Measurements from ENCODE around the gene MRPL49. TPM values are rescaled to one million over a fixed set of nuclear protein-coding genes. Genes with fewer than 3 reads are reported as not detected.

Gene MRPL49
- total RNA-seq, 1 donor from 2014 or later = 45.1 TPM

GRCh38 chr11:65111744-65112545 is 10.2 kb upstream of the MRPL49 start, which contains the start of gene TM7SF2:
TSS of gene TM7SF2 (plus strand) at chr11:65111872. CDS start at chr11:65112016, 144 bp downstream.
- peak within 1 kb of the TSS; percentile 96 for H3K4me2 ChIP-seq (ENCODE audit: low read length)
- H3K4me1 Mint-ChIP-seq (ENCODE audit: low read depth, unreplicated experiment) = peaks cover 4% of the 10 kb centered on the region
- H3K27ac Mint-ChIP-seq (ENCODE audit: unreplicated experiment) = peak within 1 kb of the TSS; percentile 53
- TF ChIP-seq, protein P1, sequence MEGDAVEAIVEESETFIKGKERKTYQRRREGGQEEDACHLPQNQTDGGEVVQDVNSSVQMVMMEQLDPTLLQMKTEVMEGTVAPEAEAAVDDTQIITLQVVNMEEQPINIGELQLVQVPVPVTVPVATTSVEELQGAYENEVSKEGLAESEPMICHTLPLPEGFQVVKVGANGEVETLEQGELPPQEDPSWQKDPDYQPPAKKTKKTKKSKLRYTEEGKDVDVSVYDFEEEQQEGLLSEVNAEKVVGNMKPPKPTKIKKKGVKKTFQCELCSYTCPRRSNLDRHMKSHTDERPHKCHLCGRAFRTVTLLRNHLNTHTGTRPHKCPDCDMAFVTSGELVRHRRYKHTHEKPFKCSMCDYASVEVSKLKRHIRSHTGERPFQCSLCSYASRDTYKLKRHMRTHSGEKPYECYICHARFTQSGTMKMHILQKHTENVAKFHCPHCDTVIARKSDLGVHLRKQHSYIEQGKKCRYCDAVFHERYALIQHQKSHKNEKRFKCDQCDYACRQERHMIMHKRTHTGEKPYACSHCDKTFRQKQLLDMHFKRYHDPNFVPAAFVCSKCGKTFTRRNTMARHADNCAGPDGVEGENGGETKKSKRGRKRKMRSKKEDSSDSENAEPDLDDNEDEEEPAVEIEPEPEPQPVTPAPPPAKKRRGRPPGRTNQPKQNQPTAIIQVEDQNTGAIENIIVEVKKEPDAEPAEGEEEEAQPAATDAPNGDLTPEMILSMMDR (IDR thresholded peaks at IDR 0.05; ENCODE audit: insufficient read depth, low read depth, low read length) = no peak
- H3K4me3 Mint-ChIP-seq (ENCODE audit: unreplicated experiment) = peak within 1 kb of the TSS; percentile 84
- no peak within 1 kb of the TSS for H2AFZ ChIP-seq (ENCODE audit: low read depth, low read length)
- H3K36me3 ChIP-seq (ENCODE audit: insufficient read depth, low read length) = no peaks in the 10 kb centered on the region
- H3K27me3 ChIP-seq (ENCODE audit: insufficient read depth, low read length) = no peaks in the 10 kb centered on the region
- peaks cover 7% of the 10 kb centered on the region for H3K36me3 Mint-ChIP-seq (ENCODE audit: low read depth, unreplicated experiment)
- no peak for FAIRE-seq
- H3K4me1 ChIP-seq (ENCODE audit: insufficient read depth, low read length) = peaks cover 32% of the 10 kb centered on the region
- no peak within 1 kb of the TSS for H3K27ac ChIP-seq (ENCODE audit: low read depth, low read length)
- no peaks in the 10 kb centered on the region for H3K9me3 Mint-ChIP-seq (ENCODE audit: unreplicated experiment)
- H3K79me2 ChIP-seq (ENCODE audit: insufficient read depth, low read length) = peaks cover 22% of the 10 kb centered on the region
- no peaks in the 10 kb centered on the region for H3K27me3 Mint-ChIP-seq (ENCODE audit: low read depth, unreplicated experiment)
- no peaks in the 10 kb centered on the region for H3K9me3 ChIP-seq (ENCODE audit: insufficient read depth, low read depth, low read length)
- peak; percentile 71 for DNase-seq (ENCODE audit: low read depth)
- peaks cover 25% of the 10 kb centered on the region for H4K20me1 ChIP-seq (ENCODE audit: insufficient read depth, low read length)
- peak within 1 kb of the TSS; percentile 53 for H3K4me3 ChIP-seq (ENCODE audit: insufficient read depth, low read depth, low read length)
- peak within 1 kb of the TSS; percentile 74 for H3K9ac ChIP-seq (ENCODE audit: low read length)

- peak overlapping the region; percentile 96 for H3K4me2 ChIP-seq (ENCODE audit: low read length)
- H3K4me1 Mint-ChIP-seq (ENCODE audit: low read depth, unreplicated experiment) = peaks cover 4% of the 10 kb centered on the region
- H4K20me1 ChIP-seq (ENCODE audit: insufficient read depth, low read length) = peaks cover 21% of the 10 kb centered on the region
- no peaks in the 10 kb centered on the region for H3K9me3 ChIP-seq (ENCODE audit: insufficient read depth, low read depth, low read length)
- H3K27me3 Mint-ChIP-seq (ENCODE audit: low read depth, unreplicated experiment) = no peaks in the 10 kb centered on the region
- peak overlapping the region; percentile 67 for H3K27ac Mint-ChIP-seq (ENCODE audit: unreplicated experiment)
- H3K36me3 ChIP-seq (ENCODE audit: insufficient read depth, low read length) = no peaks in the 10 kb centered on the region
- TF ChIP-seq EZH2 (IDR thresholded peaks at IDR 0.05; ENCODE audit: insufficient read depth, low read length) = no peak
- TF ChIP-seq, protein P1 (IDR thresholded peaks at IDR 0.05; ENCODE audit: insufficient read depth, low read depth, low read length) = peak; percentile 19
- H3K27me3 ChIP-seq (ENCODE audit: insufficient read depth, low read length) = no peaks in the 10 kb centered on the region
- H3K9me3 Mint-ChIP-seq (ENCODE audit: unreplicated experiment) = no peaks in the 10 kb centered on the region
- peak overlapping the region; percentile 53 for H3K4me3 ChIP-seq (ENCODE audit: insufficient read depth, low read depth, low read length)
- peak overlapping the region; percentile 74 for H3K9ac ChIP-seq (ENCODE audit: low read length)
- FAIRE-seq (no peak), DNase-seq (ENCODE audit: low read depth) (no peak)
- no peak overlapping the region for H2AFZ ChIP-seq (ENCODE audit: low read depth, low read length)
- H3K79me2 ChIP-seq (ENCODE audit: insufficient read depth, low read length) = peaks cover 23% of the 10 kb centered on the region
- peak overlapping the region; percentile 82 for H3K4me3 Mint-ChIP-seq (ENCODE audit: unreplicated experiment)
- H3K4me1 ChIP-seq (ENCODE audit: insufficient read depth, low read length) = peaks cover 34% of the 10 kb centered on the region
- H3K27ac ChIP-seq (ENCODE audit: low read depth, low read length) = no peak overlapping the region
- peaks cover 7% of the 10 kb centered on the region for H3K36me3 Mint-ChIP-seq (ENCODE audit: low read depth, unreplicated experiment)
Observed at GRCh38 chr11:65112546-65113360, 9.4 kb upstream of the MRPL49 start.

All from astrocyte (in vitro differentiated cells and primary cell).